Measurements from ENCODE around the gene SERTAD3. TPM values are rescaled to one million over a fixed set of nuclear protein-coding genes. Genes with fewer than 3 reads are reported as not detected.
"Not testable (repeated sequence)": the region's sequence is repeated elsewhere in the genome, so short reads cannot be mapped to it uniquely, and the experiment has no call there.

Gene SERTAD3
- total and polyA plus RNA-seq, 11 donors = 17.6 to 38.7 (median 26.0) TPM

DNA sequence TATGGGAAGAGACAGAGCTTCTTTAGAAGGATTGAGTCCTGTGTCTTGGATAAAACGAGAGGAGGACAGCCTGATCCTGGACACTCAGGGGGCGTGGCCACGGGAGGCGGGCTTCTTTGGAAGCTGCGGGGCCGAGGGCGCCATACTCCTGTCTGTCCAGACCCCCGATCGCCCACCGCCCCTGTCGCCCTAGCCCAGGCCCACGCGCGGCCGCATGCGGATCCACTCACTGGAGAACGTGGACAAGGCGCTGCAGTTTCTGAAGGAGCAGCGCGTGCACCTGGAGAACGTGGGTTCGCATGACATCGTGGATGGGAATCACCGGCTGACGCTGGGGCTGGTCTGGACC is 45.7 kb upstream of the SERTAD3 start:
- no peaks in the 10 kb centered on the region for H3K9me3 ChIP-seq
- 55 to 76% (median 67%) methylated on average over 21 to 25 of the region's 25 CpGs for WGBS, 4 donors
- DNase-seq = no peak

DNA sequence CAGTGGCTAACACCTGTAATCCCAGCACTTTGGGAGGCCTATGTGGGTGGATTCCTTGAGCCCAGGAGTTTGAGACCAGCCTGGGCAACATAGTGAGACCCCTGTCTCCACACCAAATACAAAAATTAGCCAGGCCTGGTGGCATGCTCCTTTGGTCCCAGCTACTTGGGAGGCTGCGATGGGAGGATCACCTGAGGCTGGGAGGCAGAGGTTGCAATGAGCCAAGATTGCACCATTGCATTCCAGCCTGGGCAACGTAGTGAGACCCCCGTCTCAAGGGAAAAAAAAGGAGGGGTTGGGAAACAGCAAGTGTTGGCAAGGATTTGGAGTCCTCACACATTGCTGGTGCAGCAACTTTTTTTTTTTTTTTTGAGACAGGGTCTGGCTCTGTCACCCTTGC is 41.9 kb upstream of the SERTAD3 start:
- Histone ChIP-seq H3K4me3 (no peak overlapping the region), H3K27ac (no peak overlapping the region), H3K36me3 (no peaks in the 10 kb centered on the region), H3K27me3 (peaks cover 0 to 13% (median 0%) of the 10 kb centered on the region in 9 donors), H3K9me3 (no peaks in the 10 kb centered on the region), H3K4me1 (no peaks in the 10 kb centered on the region)
- no peak for TF ChIP-seq POLR2A (IDR thresholded peaks at IDR 0.05)
- TF ChIP-seq, protein P1, sequence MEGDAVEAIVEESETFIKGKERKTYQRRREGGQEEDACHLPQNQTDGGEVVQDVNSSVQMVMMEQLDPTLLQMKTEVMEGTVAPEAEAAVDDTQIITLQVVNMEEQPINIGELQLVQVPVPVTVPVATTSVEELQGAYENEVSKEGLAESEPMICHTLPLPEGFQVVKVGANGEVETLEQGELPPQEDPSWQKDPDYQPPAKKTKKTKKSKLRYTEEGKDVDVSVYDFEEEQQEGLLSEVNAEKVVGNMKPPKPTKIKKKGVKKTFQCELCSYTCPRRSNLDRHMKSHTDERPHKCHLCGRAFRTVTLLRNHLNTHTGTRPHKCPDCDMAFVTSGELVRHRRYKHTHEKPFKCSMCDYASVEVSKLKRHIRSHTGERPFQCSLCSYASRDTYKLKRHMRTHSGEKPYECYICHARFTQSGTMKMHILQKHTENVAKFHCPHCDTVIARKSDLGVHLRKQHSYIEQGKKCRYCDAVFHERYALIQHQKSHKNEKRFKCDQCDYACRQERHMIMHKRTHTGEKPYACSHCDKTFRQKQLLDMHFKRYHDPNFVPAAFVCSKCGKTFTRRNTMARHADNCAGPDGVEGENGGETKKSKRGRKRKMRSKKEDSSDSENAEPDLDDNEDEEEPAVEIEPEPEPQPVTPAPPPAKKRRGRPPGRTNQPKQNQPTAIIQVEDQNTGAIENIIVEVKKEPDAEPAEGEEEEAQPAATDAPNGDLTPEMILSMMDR (IDR thresholded peaks at IDR 0.05) = no peak
- intact Hi-C loops (cut with DNase I) = no loop called here
- ATAC-seq (no peak), DNase-seq (no peak)
- WGBS, 4 donors = 87 to 90% (median 88%) methylated on average over 3 of the region's 3 CpGs

More for the DNA sequence above, 45.7 kb upstream of the SERTAD3 start:
- Histone ChIP-seq H3K4me1 (no peaks in the 10 kb centered on the region), H3K36me3 (peaks cover 0 to 3% (median 0%) of the 10 kb centered on the region in 9 donors), H3K27ac (no peak overlapping the region), H3K27me3 (peaks cover 0 to 11% (median 0%) of the 10 kb centered on the region in 9 donors), H3K4me3 (no peak overlapping the region)
- intact Hi-C loops (cut with DNase I) = no loop called here
- no peak for ATAC-seq
- TF ChIP-seq, protein P1 (IDR thresholded peaks at IDR 0.05) = no peak
- no peak for TF ChIP-seq POLR2A (IDR thresholded peaks at IDR 0.05)

DNA sequence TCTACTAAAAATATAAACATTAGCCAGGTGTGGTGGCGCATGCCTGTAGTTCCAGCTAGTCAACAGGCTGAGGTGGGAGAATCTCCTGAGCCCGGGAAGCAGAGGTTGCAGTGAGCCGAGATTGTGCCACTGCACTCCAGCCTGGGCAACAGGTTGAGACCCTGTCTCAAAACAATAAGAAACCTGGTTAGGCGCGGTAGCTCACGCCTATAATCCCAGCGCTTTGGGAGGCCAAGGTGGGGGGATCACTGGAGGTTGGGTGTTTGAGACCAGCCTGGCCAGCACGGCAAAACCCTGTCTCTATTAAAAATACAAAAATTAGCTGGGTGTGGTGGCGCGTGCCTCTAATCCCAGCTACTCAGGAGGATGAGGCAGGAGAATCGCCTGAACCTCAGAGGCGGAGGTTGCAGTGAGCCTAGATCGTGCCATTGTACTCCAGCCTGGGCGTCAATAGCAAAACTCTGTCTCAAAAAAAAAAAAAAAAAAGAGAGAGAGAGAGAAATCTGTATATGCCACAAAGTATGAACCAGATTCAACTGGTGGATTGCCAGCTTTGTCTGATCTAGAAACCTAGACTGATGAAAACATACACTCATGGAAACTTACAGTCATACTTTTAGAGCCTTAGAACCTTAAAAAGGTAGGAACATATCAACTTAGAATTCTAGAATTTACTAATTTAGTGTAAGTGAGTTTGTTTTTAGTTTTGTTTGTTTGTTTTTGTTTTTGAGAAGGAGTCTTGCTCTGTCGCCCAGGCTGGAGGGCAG is 31.9 kb upstream of the SERTAD3 start:
- not testable (repeated sequence) for DNase-seq, H3K4me1 ChIP-seq, H3K4me3 ChIP-seq, H3K36me3 ChIP-seq, H3K27me3 ChIP-seq, H3K27ac ChIP-seq, H3K9me3 ChIP-seq, ATAC-seq
- intact Hi-C loops (cut with DNase I) = loop anchor here in 1 of 10 donors (5.0 kb wide), 1 partner anchor 36 kb away; no protein-coding TSS in a partner anchor
- 83 to 89% (median 87%) methylated on average over 15 of the region's 15 CpGs for WGBS, 4 donors

DNA sequence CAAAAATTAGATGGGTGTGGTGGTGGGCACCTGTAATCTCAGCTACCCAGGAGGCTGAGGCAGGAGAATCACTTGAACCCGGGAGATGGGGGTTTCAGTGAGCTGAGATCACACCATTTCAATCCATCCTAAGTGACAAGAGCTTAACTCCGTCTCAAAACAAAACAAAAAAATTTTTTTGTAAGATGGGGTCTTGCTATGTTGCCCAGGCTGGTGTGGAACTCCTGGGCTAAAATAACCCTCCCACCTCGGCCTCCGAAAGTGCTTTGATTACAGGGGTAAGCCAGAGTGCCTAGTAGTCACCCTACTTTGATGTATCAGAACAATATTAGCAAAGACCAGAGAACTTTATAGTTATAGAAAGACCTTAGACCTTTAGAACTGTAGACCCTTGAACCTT is 30.6 kb upstream of the SERTAD3 start:
- Histone ChIP-seq H3K4me3 (no peak overlapping the region), H3K36me3 (no peaks in the 10 kb centered on the region), H3K27ac (no peak overlapping the region), H3K9me3 (no peaks in the 10 kb centered on the region), H3K27me3 (no peaks in the 10 kb centered on the region), H3K4me1 (no peaks in the 10 kb centered on the region)
- 88 to 93% (median 89%) methylated on average over 4 of the region's 4 CpGs for WGBS, 4 donors
- intact Hi-C loops (cut with DNase I) = loop anchor here in 1 of 10 donors (5.0 kb wide), 1 partner anchor 38 kb away; no protein-coding TSS in a partner anchor
- DNase-seq = no peak
- ATAC-seq = no peak
- no peak for TF ChIP-seq POLR2A (IDR thresholded peaks at IDR 0.05)
- TF ChIP-seq, protein P1 (IDR thresholded peaks at IDR 0.05) = no peak
